HEK293T (cell line): ENCODE data around the gene SP1.

Experiments
- CTCF ChIA-PET: fragments of 350-600 bp; formaldehyde crosslinking; extraction: SDS; loops from one replicate; lab custom pipeline; 2021; ENCODE audit warnings: antibody characterized with exemption, inconsistent platforms; lab: Yijun Ruan, JAX
- POLR2A ChIA-PET: fragments of 350-600 bp; formaldehyde crosslinking; extraction: SDS; loops from one replicate; lab custom pipeline; 2020; ENCODE audit warnings: antibody characterized with exemption, inconsistent platforms; lab: Yijun Ruan, JAX
- DNase-seq: peaks from one replicate; pipeline ENCODE4 v3.0.0; 2012; ENCODE audit warnings: mixed read lengths; ENCODE audit errors: extremely low spot score
- ARNT ChIP-seq: fragments of 450-650 bp; IDR thresholded peaks from 2 replicates; pipeline ENCODE4 v1.6.1; 2017; ENCODE audit warnings: mild to moderate bottlenecking
- BHLHE40 ChIP-seq: fragments of 450-650 bp; IDR thresholded peaks from 2 replicates; pipeline ENCODE4 v1.6.1; 2016; ENCODE audit warnings: mild to moderate bottlenecking, moderate library complexity, borderline replicate concordance
- CTBP1 ChIP-seq: fragments of 450-650 bp; IDR thresholded peaks from 2 replicates; pipeline ENCODE4 v1.6.1; 2016; ENCODE audit warnings: borderline replicate concordance
- ELF4 ChIP-seq: fragments of 450-650 bp; IDR thresholded peaks from 2 replicates; pipeline ENCODE4 v1.6.1; 2017; ENCODE audit warnings: antibody characterized with exemption
- FOXA1 ChIP-seq: fragments of 450-650 bp; IDR thresholded peaks from 2 replicates; pipeline ENCODE4 v1.6.1; 2016; ENCODE audit warnings: mild to moderate bottlenecking
- FOXK2 ChIP-seq: fragments of 450-650 bp; IDR thresholded peaks from 2 replicates; pipeline ENCODE4 v1.6.1; 2016; ENCODE audit warnings: mild to moderate bottlenecking
- FOXM1 ChIP-seq: fragments of 450-650 bp; IDR thresholded peaks from 2 replicates; pipeline ENCODE4 v1.6.1; 2017; ENCODE audit warnings: mild to moderate bottlenecking, borderline replicate concordance
- HDGF ChIP-seq: fragments of 450-650 bp; IDR thresholded peaks from 2 replicates; pipeline ENCODE4 v1.6.1; 2017; ENCODE audit warnings: antibody characterized with exemption, borderline replicate concordance
- L3MBTL2 ChIP-seq: fragments of 450-650 bp; conservative IDR thresholded peaks from 2 replicates; pipeline ENCODE4 v1.6.1; 2016; ENCODE audit warnings: mild to moderate bottlenecking
- LEF1 ChIP-seq: fragments of 450-650 bp; IDR thresholded peaks from 2 replicates; pipeline ENCODE4 v1.6.1; 2017; ENCODE audit warnings: mild to moderate bottlenecking, borderline replicate concordance
- NFRKB ChIP-seq: fragments of 450-650 bp; IDR thresholded peaks from 2 replicates; pipeline ENCODE4 v1.6.1; 2016; ENCODE audit warnings: mild to moderate bottlenecking, moderate library complexity
- SP1 ChIP-seq: fragments of 450-650 bp; IDR thresholded peaks from 2 replicates; pipeline ENCODE4 v1.6.1; 2017
- SUZ12 ChIP-seq: fragments of 450-650 bp; IDR thresholded peaks from 2 replicates; pipeline ENCODE4 v1.6.1; 2016; ENCODE audit warnings: mild to moderate bottlenecking
- TARDBP ChIP-seq: fragments of 450-650 bp; IDR thresholded peaks from 2 replicates; pipeline ENCODE4 v1.6.1; 2016
- ZNF384 ChIP-seq: fragments of 450-650 bp; IDR thresholded peaks from 2 replicates; pipeline ENCODE4 v1.6.1; 2016
- TF ChIP-seq, protein P1 (sequence below): fragments of 450-650 bp; IDR thresholded peaks from 2 replicates; pipeline ENCODE4 v1.6.1; 2016

Gene SP1

DNA sequence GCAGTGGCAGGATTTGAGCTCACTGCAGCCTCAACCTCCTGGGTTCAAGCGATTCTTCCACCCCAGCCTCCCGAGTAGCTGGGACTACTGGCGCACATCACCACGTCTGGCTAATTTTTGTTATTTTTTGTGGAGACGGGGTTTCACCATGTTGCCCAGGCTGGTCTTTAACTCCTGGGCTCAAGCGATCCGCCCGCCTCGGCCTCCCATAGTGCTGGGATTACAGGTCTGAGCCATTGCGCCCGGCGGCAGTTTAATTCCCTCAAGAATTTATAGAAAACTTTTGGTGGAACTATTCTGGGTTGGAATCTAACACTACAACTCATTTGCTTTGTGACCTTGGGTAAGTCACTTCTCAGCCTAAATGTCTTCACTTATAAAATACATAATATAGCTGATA is 1.8 kb upstream of the SP1 start:
- CTCF ChIA-PET: interaction anchor here (1.9 to 2.7 kb wide), 3 partner anchors 26 to 56 kb away, joined by 10 to 17 read pairs (median 14); partner anchors contain the start of gene AAAS
- no peak for DNase-seq
- TF ChIP-seq FOXA1 (no peak), NFRKB (no peak), SUZ12 (no peak), ELF4 (no peak), CTBP1 (no peak), ARNT (no peak), LEF1 (no peak), HDGF (no peak), ZNF384 (no peak), FOXM1 (no peak), BHLHE40 (no peak), SP1 (no peak), FOXK2 (no peak), TARDBP (no peak), L3MBTL2 (no peak)
- TF ChIP-seq, protein P1, sequence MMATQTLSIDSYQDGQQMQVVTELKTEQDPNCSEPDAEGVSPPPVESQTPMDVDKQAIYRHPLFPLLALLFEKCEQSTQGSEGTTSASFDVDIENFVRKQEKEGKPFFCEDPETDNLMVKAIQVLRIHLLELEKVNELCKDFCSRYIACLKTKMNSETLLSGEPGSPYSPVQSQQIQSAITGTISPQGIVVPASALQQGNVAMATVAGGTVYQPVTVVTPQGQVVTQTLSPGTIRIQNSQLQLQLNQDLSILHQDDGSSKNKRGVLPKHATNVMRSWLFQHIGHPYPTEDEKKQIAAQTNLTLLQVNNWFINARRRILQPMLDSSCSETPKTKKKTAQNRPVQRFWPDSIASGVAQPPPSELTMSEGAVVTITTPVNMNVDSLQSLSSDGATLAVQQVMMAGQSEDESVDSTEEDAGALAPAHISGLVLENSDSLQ: no peak
- POLR2A ChIA-PET: interaction anchor here (0.8 to 2.9 kb wide), 14 partner anchors 10 to 123 kb away, joined by 3 to 32 read pairs (median 12); partner anchors contain the start of genes AAAS, ESPL1, PRR13 and TARBP2

DNA sequence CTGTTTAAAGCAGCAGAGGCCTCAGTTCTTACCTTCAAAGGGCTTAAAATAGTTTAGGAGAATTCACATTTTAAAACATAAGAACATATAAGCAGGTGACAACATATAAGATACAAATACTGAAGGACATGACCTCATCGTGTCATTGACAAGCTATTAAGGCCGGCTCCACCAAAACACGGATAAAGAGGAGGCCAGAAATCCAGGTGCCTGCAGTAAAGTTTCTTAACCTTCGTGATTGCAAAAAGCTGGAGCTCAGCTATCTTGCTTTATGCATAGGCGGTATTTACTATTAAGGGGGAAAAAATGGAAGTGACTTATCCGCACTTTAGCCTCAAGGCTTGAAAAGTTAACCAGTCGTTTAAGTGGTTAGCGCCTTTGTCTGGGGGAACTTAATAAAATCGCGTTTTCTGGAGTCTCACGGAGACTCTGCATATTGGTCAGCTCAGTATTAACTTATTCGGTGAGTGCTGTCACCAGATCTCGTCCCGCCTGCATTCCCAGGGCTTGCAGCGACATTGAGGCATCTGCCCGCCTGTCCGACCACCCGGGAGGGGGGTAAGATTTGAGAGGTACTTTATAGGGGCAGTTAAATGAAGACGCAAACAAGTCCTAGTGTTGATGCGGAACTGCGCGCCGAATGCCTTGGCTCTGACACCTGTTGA is 1.1 kb upstream of the SP1 start:
- no peak for TF ChIP-seq ZNF384
- TF ChIP-seq L3MBTL2: peak; percentile 92; the same call in 1 of the 2 replicates
- CTCF ChIA-PET: interaction anchor here (0.6 to 2.7 kb wide), 6 partner anchors 23 to 122 kb away, joined by 3 to 17 read pairs (median 8); partner anchors contain the start of genes AAAS and TARBP2
- POLR2A ChIA-PET: interaction anchor here (0.6 to 2.9 kb wide), 36 partner anchors 9 to 372 kb away, joined by 3 to 32 read pairs (median 5); partner anchors contain the start of genes AAAS, CSAD, ESPL1 and PFDN5
- DNase-seq: no peak

GRCh38 chr12:53379389-53380103 is 430 bp upstream of the SP1 start:
- POLR2A ChIA-PET: interaction anchor here (0.6 to 2.9 kb wide), 37 partner anchors 9 to 372 kb away, joined by 3 to 32 read pairs (median 5); partner anchors contain the start of genes AAAS, CSAD, ESPL1 and PFDN5
- TF ChIP-seq ELF4: peak; percentile 60
- TF ChIP-seq SP1: peak; percentile 95
- no peak for TF ChIP-seq FOXM1
- TF ChIP-seq ARNT: no peak
- TF ChIP-seq ZNF384: no peak
- TF ChIP-seq, protein P1: peak; percentile 100
- TF ChIP-seq BHLHE40: no peak
- TF ChIP-seq CTBP1: no peak
- no peak for TF ChIP-seq TARDBP
- DNase-seq: peak; percentile 89
- CTCF ChIA-PET: interaction anchor here (0.6 to 2.7 kb wide), 7 partner anchors 22 to 122 kb away, joined by 3 to 17 read pairs (median 6); partner anchors contain the start of genes AAAS and TARBP2

- DNase-seq: no peak
- TF ChIP-seq ZNF384 (peak; percentile 93), FOXA1 (no peak), LEF1 (no peak), L3MBTL2 (no peak), BHLHE40 (no peak), CTBP1 (no peak), HDGF (no peak), FOXM1 (no peak), ARNT (no peak), SP1 (peak; percentile 34; the same call in 1 of the 2 replicates), FOXK2 (no peak), NFRKB (no peak), ELF4 (no peak)
- ChIA-PET POLR2A (interaction anchor here (0.7 to 1.4 kb wide), 5 partner anchors 9 to 124 kb away, joined by 3 to 5 read pairs (median 3); partner anchors contain the start of gene AAAS), CTCF (interaction anchor here (0.6 to 3.7 kb wide), 7 partner anchors 11 to 374 kb away, joined by 3 to 17 read pairs (median 4); no protein-coding TSS in a partner anchor)
These were observed 1.1 kb downstream of the SP1 start for GRCh38 chr12:53380794-53381730.

GRCh38 chr12:53381731-53382630 is 2.0 kb downstream of the SP1 start:
- TF ChIP-seq ZNF384: no peak
- no peak for TF ChIP-seq ELF4
- TF ChIP-seq FOXM1: no peak
- TF ChIP-seq NFRKB: no peak
- 0 out of 2 replicates have a peak, but pooled peaks have one; percentile 63 for TF ChIP-seq HDGF
- TF ChIP-seq LEF1: no peak
- ChIA-PET POLR2A (interaction anchor here (0.7 to 2.1 kb wide), 7 partner anchors 8 to 123 kb away, joined by 3 to 9 read pairs (median 3); partner anchors contain the start of genes AAAS and TARBP2), CTCF (interaction anchor here (0.6 to 3.7 kb wide), 6 partner anchors 15 to 375 kb away, joined by 3 to 17 read pairs (median 4); no protein-coding TSS in a partner anchor)
- DNase-seq: no peak
